Measurements from ENCODE around the gene ERFE. TPM values are rescaled to one million over a fixed set of nuclear protein-coding genes. Genes with fewer than 3 reads are reported as not detected.

The ERFE gene
- polyA plus RNA-seq, 1 donor from 2014 or later, result not detected

DNA sequence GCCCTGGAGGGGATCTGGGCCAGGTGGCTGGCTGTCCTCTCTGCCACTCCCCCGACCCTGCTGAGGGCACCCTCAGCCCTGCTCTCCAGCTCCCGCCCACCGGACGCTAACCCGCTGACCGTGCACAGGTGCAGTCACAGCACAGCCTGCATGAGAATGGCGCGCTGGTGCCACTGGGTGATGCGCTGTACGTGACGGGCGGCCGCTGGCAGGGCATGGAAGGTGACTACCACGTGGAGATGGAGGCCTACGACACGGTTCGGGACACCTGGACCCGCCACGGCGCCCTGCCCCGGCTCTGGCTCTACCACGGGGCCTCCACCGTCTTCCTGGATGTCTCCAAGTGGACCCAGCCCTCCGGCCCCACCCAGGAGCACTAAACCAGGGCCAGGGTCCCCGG lies 8.1 kb upstream of the ERFE start:
- no peaks in the 10 kb centered on the region for H3K27me3 ChIP-seq (ENCODE audit: insufficient read depth, low read depth, low read length)
- no peak overlapping the region for H3K4me2 ChIP-seq (ENCODE audit: low read length)
- no peaks in the 10 kb centered on the region for H3K36me3 ChIP-seq (ENCODE audit: insufficient read depth, low read length)

DNA sequence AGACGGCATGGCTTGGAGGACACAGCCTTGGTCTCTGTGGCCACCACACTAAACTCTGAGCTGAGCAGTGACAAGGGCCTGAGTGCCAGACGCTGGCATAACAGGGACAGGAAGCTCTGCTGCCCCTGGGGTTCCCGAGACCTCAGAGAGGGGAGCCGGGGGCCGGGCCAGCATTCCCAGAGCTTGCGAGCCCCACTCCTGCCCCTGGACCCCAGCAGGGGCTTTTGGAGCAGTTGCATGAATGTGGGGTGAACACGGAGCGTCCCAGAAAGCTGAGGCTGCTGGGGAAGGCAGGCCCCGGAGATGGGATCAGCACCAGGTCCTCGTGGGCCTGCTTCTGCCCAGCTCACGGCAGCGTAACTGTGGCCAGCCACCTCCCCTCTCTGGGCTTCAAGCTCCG lies 7.6 kb upstream of the ERFE start:
- H3K4me2 ChIP-seq (ENCODE audit: low read length), result no peak overlapping the region
- H3K9me3 ChIP-seq (ENCODE audit: low read length), result no peaks in the 10 kb centered on the region
- no peaks in the 10 kb centered on the region for H3K27me3 ChIP-seq (ENCODE audit: insufficient read depth, low read depth, low read length)
- H3K27ac ChIP-seq (ENCODE audit: low read length), result no peak overlapping the region
- H4K20me1 ChIP-seq (ENCODE audit: insufficient read depth), result no peaks in the 10 kb centered on the region
- no peaks in the 10 kb centered on the region for H3K9me2 ChIP-seq (ENCODE audit: insufficient read depth, low read length)
- H3F3A ChIP-seq (ENCODE audit: insufficient read depth, low read length, poor library complexity, severe bottlenecking), result no peaks in the 10 kb centered on the region
- no peak overlapping the region for H2AFZ ChIP-seq (ENCODE audit: low read depth, low read length)
- TF ChIP-seq, protein P1, sequence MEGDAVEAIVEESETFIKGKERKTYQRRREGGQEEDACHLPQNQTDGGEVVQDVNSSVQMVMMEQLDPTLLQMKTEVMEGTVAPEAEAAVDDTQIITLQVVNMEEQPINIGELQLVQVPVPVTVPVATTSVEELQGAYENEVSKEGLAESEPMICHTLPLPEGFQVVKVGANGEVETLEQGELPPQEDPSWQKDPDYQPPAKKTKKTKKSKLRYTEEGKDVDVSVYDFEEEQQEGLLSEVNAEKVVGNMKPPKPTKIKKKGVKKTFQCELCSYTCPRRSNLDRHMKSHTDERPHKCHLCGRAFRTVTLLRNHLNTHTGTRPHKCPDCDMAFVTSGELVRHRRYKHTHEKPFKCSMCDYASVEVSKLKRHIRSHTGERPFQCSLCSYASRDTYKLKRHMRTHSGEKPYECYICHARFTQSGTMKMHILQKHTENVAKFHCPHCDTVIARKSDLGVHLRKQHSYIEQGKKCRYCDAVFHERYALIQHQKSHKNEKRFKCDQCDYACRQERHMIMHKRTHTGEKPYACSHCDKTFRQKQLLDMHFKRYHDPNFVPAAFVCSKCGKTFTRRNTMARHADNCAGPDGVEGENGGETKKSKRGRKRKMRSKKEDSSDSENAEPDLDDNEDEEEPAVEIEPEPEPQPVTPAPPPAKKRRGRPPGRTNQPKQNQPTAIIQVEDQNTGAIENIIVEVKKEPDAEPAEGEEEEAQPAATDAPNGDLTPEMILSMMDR (IDR thresholded peaks at IDR 0.05; ENCODE audit: poor library complexity, severe bottlenecking), result no peak
- TF ChIP-seq SMC3 (conservative IDR thresholded peaks at IDR 0.05; ENCODE audit: poor library complexity) (no peak), RAD21 (conservative IDR thresholded peaks at IDR 0.05) (no peak), TAF1 (IDR thresholded peaks at IDR 0.05; ENCODE audit: low read depth) (no peak), EP300 (conservative IDR thresholded peaks at IDR 0.05; ENCODE audit: poor library complexity, severe bottlenecking) (no peak), POLR2AphosphoS5 (IDR thresholded peaks at IDR 0.05) (no peak), MXI1 (conservative IDR thresholded peaks at IDR 0.05; ENCODE audit: poor library complexity, severe bottlenecking) (no peak), EZH2 (IDR thresholded peaks at IDR 0.05; ENCODE audit: borderline replicate concordance, insufficient read depth, low read length, poor library complexity, severe bottlenecking) (no peak)
- TF ChIP-seq, protein P2, sequence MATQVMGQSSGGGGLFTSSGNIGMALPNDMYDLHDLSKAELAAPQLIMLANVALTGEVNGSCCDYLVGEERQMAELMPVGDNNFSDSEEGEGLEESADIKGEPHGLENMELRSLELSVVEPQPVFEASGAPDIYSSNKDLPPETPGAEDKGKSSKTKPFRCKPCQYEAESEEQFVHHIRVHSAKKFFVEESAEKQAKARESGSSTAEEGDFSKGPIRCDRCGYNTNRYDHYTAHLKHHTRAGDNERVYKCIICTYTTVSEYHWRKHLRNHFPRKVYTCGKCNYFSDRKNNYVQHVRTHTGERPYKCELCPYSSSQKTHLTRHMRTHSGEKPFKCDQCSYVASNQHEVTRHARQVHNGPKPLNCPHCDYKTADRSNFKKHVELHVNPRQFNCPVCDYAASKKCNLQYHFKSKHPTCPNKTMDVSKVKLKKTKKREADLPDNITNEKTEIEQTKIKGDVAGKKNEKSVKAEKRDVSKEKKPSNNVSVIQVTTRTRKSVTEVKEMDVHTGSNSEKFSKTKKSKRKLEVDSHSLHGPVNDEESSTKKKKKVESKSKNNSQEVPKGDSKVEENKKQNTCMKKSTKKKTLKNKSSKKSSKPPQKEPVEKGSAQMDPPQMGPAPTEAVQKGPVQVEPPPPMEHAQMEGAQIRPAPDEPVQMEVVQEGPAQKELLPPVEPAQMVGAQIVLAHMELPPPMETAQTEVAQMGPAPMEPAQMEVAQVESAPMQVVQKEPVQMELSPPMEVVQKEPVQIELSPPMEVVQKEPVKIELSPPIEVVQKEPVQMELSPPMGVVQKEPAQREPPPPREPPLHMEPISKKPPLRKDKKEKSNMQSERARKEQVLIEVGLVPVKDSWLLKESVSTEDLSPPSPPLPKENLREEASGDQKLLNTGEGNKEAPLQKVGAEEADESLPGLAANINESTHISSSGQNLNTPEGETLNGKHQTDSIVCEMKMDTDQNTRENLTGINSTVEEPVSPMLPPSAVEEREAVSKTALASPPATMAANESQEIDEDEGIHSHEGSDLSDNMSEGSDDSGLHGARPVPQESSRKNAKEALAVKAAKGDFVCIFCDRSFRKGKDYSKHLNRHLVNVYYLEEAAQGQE (IDR thresholded peaks at IDR 0.05; ENCODE audit: borderline replicate concordance), result no peak
- H3K36me3 ChIP-seq (ENCODE audit: insufficient read depth, low read length), result no peaks in the 10 kb centered on the region
- no peak overlapping the region for H3K4me3 ChIP-seq (ENCODE audit: low read length)
- H3K9ac ChIP-seq (ENCODE audit: low read length), result no peak overlapping the region
- H3K79me2 ChIP-seq (replicated peaks; ENCODE audit: insufficient read depth, low read length), result no peaks in the 10 kb centered on the region

More for the DNA sequence above, 8.1 kb upstream of the ERFE start:
- TF ChIP-seq, protein P2 (IDR thresholded peaks at IDR 0.05; ENCODE audit: borderline replicate concordance), result no peak
- TF ChIP-seq EZH2 (IDR thresholded peaks at IDR 0.05; ENCODE audit: borderline replicate concordance, insufficient read depth, low read length, poor library complexity, severe bottlenecking) (no peak), SMC3 (conservative IDR thresholded peaks at IDR 0.05; ENCODE audit: poor library complexity) (no peak), MXI1 (conservative IDR thresholded peaks at IDR 0.05; ENCODE audit: poor library complexity, severe bottlenecking) (no peak), TAF1 (IDR thresholded peaks at IDR 0.05; ENCODE audit: low read depth) (no peak), POLR2AphosphoS5 (IDR thresholded peaks at IDR 0.05) (no peak), EP300 (conservative IDR thresholded peaks at IDR 0.05; ENCODE audit: poor library complexity, severe bottlenecking) (no peak), RAD21 (conservative IDR thresholded peaks at IDR 0.05) (no peak)
- TF ChIP-seq, protein P1 (IDR thresholded peaks at IDR 0.05; ENCODE audit: poor library complexity, severe bottlenecking), result no peak
- Histone ChIP-seq H3K9me3 (ENCODE audit: low read length) (no peaks in the 10 kb centered on the region), H3F3A (ENCODE audit: insufficient read depth, low read length, poor library complexity, severe bottlenecking) (no peaks in the 10 kb centered on the region), H2AFZ (ENCODE audit: low read depth, low read length) (no peak overlapping the region), H3K9ac (ENCODE audit: low read length) (no peak overlapping the region), H3K79me2 (replicated peaks; ENCODE audit: insufficient read depth, low read length) (no peaks in the 10 kb centered on the region), H3K9me2 (ENCODE audit: insufficient read depth, low read length) (no peaks in the 10 kb centered on the region), H4K20me1 (ENCODE audit: insufficient read depth) (no peaks in the 10 kb centered on the region), H3K4me3 (ENCODE audit: low read length) (no peak overlapping the region), H3K27ac (ENCODE audit: low read length) (no peak overlapping the region)

Data from neural cell (in vitro differentiated cells).